ENCODE results near the gene ARID2.

The ARID2 gene

GRCh38 chr12:45879363-45879895 is 149.9 kb downstream of the ARID2 start:
- DNase-seq (ENCODE audit: low spot score), result no peak
- in situ Hi-C loops (cut with MboI; ENCODE audit: low pct_unique_long_range_greater_than_20kb, low sequenced_read_pairs, unreplicated experiment), result no loop called here
- no peak for TF ChIP-seq CTCF (IDR thresholded peaks at IDR 0.05; ENCODE audit: extremely low read depth, insufficient read depth, missing control alignments)

- TF ChIP-seq CTCF (IDR thresholded peaks at IDR 0.05; ENCODE audit: extremely low read depth, insufficient read depth, missing control alignments), result no peak
- in situ Hi-C loops (cut with MboI; ENCODE audit: low pct_unique_long_range_greater_than_20kb, low sequenced_read_pairs, unreplicated experiment), result no loop called here
- no peak for DNase-seq (ENCODE audit: low spot score)
Observed at GRCh38 chr12:45880533-45880932, 151.0 kb downstream of the ARID2 start.

GRCh38 chr12:45883187-45883586 is 153.7 kb downstream of the ARID2 start:
- in situ Hi-C loops (cut with MboI; ENCODE audit: low pct_unique_long_range_greater_than_20kb, low sequenced_read_pairs, unreplicated experiment), result no loop called here
- TF ChIP-seq CTCF (IDR thresholded peaks at IDR 0.05; ENCODE audit: extremely low read depth, insufficient read depth, missing control alignments), result no peak
- DNase-seq (ENCODE audit: low spot score), result no peak

GRCh38 chr12:45886685-45887084 is 157.2 kb downstream of the ARID2 start:
- in situ Hi-C loops (cut with MboI; ENCODE audit: low pct_unique_long_range_greater_than_20kb, low sequenced_read_pairs, unreplicated experiment), result no loop called here
- no peak for TF ChIP-seq CTCF (IDR thresholded peaks at IDR 0.05; ENCODE audit: extremely low read depth, insufficient read depth, missing control alignments)
- DNase-seq (ENCODE audit: low spot score), result no peak

GRCh38 chr12:45887544-45887943 is 158.0 kb downstream of the ARID2 start:
- in situ Hi-C loops (cut with MboI; ENCODE audit: low pct_unique_long_range_greater_than_20kb, low sequenced_read_pairs, unreplicated experiment), result no loop called here
- no peak for TF ChIP-seq CTCF (IDR thresholded peaks at IDR 0.05; ENCODE audit: extremely low read depth, insufficient read depth, missing control alignments)

GRCh38 chr12:45890276-45890675 is 160.8 kb downstream of the ARID2 start:
- in situ Hi-C loops (cut with MboI; ENCODE audit: low pct_unique_long_range_greater_than_20kb, low sequenced_read_pairs, unreplicated experiment), result no loop called here
- DNase-seq (ENCODE audit: low spot score), result no peak
- no peak for TF ChIP-seq CTCF (IDR thresholded peaks at IDR 0.05; ENCODE audit: extremely low read depth, insufficient read depth, missing control alignments)

More at GRCh38 chr12:45887544-45887943, 158.0 kb downstream of the ARID2 start:
- no peak for DNase-seq (ENCODE audit: low spot score)

- in situ Hi-C loops (cut with MboI; ENCODE audit: low pct_unique_long_range_greater_than_20kb, low sequenced_read_pairs, unreplicated experiment), result no loop called here
- no peak for TF ChIP-seq CTCF (IDR thresholded peaks at IDR 0.05; ENCODE audit: extremely low read depth, insufficient read depth, missing control alignments)
- DNase-seq (ENCODE audit: low spot score), result no peak
Observed at GRCh38 chr12:45893240-45893639, 163.7 kb downstream of the ARID2 start.
